ENCODE results near the gene FABP1. TPM values are rescaled to one million over a fixed set of nuclear protein-coding genes. Genes with fewer than 3 reads are reported as not detected.

FABP1 gene
- total RNA-seq = not detected in 2 replicates

- DNase-seq (ENCODE audit: low read depth in 2 of 2) = no peak
Observed at GRCh38 chr2:88127888-88128653, at the start of gene FABP1. TSS of gene FABP1 (minus strand) at chr2:88128062. CDS start at chr2:88128017, 45 bp downstream.

- DNase-seq (ENCODE audit: low read depth in 2 of 2) = no peak
Observed at GRCh38 chr2:88177556-88177955, 49.7 kb upstream of the FABP1 start.

GRCh38 chr2:88176352-88176984 is 48.6 kb upstream of the FABP1 start:
- no peak for DNase-seq (ENCODE audit: low read depth in 2 of 2)

- DNase-seq (ENCODE audit: low read depth in 2 of 2) = no peak
Observed at GRCh38 chr2:88172882-88173281, 45.0 kb upstream of the FABP1 start.

- DNase-seq (ENCODE audit: low read depth in 2 of 2) = no peak
Observed at GRCh38 chr2:88171966-88172365, 44.1 kb upstream of the FABP1 start.

GRCh38 chr2:88170472-88170892 is 42.6 kb upstream of the FABP1 start:
- DNase-seq (ENCODE audit: low read depth in 2 of 2) = no peak

GRCh38 chr2:88168386-88168785 is 40.5 kb upstream of the FABP1 start:
- DNase-seq (ENCODE audit: low read depth in 2 of 2) = no peak

GRCh38 chr2:88167740-88168139 is 39.9 kb upstream of the FABP1 start:
- no peak for DNase-seq (ENCODE audit: low read depth in 2 of 2)

- no peak for DNase-seq (ENCODE audit: low read depth in 2 of 2)
Observed at GRCh38 chr2:88165332-88166003, 37.6 kb upstream of the FABP1 start.

- no peak for DNase-seq (ENCODE audit: low read depth in 2 of 2)
Observed at GRCh38 chr2:88161446-88162244, 33.8 kb upstream of the FABP1 start.

- no peak for DNase-seq (ENCODE audit: low read depth in 2 of 2)
Observed at GRCh38 chr2:88160517-88160916, 32.7 kb upstream of the FABP1 start.

- DNase-seq (ENCODE audit: low read depth in 2 of 2) = peak; percentile 37 to 58
Observed at GRCh38 chr2:88159955-88160415, 32.1 kb upstream of the FABP1 start.

GRCh38 chr2:88159481-88159880 is 31.6 kb upstream of the FABP1 start:
- DNase-seq (ENCODE audit: low read depth in 2 of 2) = no peak

- DNase-seq (ENCODE audit: low read depth in 2 of 2) = no peak
Observed at GRCh38 chr2:88148929-88149438, 21.1 kb upstream of the FABP1 start.

- DNase-seq (ENCODE audit: low read depth in 2 of 2) = no peak
Observed at GRCh38 chr2:88147145-88147544, 19.3 kb upstream of the FABP1 start.

GRCh38 chr2:88146590-88146989 is 18.7 kb upstream of the FABP1 start:
- no peak for DNase-seq (ENCODE audit: low read depth in 2 of 2)

- no peak for DNase-seq (ENCODE audit: low read depth in 2 of 2)
Observed at GRCh38 chr2:88144914-88145497, 17.1 kb upstream of the FABP1 start.

GRCh38 chr2:88144271-88144670 is 16.4 kb upstream of the FABP1 start:
- DNase-seq (ENCODE audit: low read depth in 2 of 2) = no peak

GRCh38 chr2:88141952-88142351 is 14.1 kb upstream of the FABP1 start:
- DNase-seq (ENCODE audit: low read depth in 2 of 2) = no peak

- DNase-seq (ENCODE audit: low read depth in 2 of 2) = no peak
Observed at GRCh38 chr2:88139804-88140203, 11.9 kb upstream of the FABP1 start.

- DNase-seq (ENCODE audit: low read depth in 2 of 2) = no peak
Observed at GRCh38 chr2:88139203-88139702, 11.4 kb upstream of the FABP1 start.

Data from dermis microvascular lymphatic vessel endothelial cell (primary cell).